ENCODE results near the gene KARS1. TPM values are rescaled to one million over a fixed set of nuclear protein-coding genes. Genes with fewer than 3 reads are reported as not detected.

KARS1 gene
- total RNA-seq, 1 donor, result 144 TPM

DNA sequence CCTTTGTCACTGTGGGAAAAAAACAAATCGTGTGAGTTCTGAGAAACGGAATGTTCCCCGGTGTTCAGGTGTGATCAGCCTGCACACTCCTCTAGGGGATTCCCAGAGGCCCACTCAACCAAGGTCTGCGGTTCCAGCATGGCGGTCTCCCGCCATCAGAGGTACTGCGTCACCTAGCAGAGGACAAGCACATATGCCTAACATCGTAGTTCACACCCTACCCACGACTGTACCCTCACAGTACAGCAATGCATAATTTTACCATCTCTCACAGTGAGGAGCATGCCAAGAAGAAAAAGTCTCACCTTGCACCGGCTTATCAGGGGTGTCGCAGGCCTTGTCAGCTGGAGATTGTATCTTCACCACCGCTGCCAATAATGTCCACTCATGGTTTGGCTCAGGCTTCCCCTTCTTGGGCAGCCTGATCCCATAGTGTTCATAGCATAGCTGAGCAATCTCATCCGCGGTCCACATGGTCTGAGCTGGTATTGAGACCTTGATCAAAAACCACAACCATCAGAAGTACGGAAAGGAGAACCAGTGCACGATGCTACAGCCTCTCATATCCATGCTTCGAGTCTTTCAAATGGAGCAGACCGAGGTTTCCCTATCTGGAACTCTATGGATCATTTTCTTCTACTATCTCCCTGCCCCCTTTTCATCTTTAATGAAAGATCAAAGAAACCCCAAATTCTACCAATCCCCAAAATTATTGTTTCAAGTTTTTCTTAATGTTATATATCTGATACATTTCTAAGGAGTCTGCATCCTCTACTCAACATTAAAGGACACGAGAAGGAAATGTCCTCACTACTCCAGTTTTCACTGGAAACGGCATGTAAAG, 26.9 kb downstream of the KARS1 start:
- TF ChIP-seq, protein P1, sequence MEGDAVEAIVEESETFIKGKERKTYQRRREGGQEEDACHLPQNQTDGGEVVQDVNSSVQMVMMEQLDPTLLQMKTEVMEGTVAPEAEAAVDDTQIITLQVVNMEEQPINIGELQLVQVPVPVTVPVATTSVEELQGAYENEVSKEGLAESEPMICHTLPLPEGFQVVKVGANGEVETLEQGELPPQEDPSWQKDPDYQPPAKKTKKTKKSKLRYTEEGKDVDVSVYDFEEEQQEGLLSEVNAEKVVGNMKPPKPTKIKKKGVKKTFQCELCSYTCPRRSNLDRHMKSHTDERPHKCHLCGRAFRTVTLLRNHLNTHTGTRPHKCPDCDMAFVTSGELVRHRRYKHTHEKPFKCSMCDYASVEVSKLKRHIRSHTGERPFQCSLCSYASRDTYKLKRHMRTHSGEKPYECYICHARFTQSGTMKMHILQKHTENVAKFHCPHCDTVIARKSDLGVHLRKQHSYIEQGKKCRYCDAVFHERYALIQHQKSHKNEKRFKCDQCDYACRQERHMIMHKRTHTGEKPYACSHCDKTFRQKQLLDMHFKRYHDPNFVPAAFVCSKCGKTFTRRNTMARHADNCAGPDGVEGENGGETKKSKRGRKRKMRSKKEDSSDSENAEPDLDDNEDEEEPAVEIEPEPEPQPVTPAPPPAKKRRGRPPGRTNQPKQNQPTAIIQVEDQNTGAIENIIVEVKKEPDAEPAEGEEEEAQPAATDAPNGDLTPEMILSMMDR (IDR thresholded peaks at IDR 0.05; ENCODE audit: insufficient read depth, low read length), result no peak
- DNase-seq (ENCODE audit: low read depth), result no peak
- no peak overlapping the region for H3K4me3 ChIP-seq (ENCODE audit: low read depth, low read length)

DNA sequence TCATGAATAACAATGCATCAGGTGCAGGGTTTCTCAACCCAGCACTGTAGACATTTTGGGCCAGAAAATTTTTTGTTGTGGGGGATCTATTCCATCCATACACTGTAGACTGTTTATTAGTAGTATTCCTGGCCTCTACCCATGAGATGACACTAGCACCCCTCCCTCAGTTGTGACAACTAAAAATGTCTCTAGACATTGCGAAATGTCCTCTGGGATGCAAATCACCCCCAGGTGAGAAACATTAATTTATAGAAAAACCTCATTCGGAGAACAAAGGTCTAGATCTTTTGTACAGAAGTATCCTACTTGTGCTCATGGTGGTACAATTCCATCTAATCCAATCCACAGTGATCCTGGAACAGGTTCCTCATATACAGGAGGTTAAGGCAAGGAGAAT, 28.7 kb downstream of the KARS1 start:
- TF ChIP-seq, protein P1 (IDR thresholded peaks at IDR 0.05; ENCODE audit: insufficient read depth, low read length), result no peak
- no peak overlapping the region for H3K4me3 ChIP-seq (ENCODE audit: low read depth, low read length)
- DNase-seq (ENCODE audit: low read depth), result no peak

DNA sequence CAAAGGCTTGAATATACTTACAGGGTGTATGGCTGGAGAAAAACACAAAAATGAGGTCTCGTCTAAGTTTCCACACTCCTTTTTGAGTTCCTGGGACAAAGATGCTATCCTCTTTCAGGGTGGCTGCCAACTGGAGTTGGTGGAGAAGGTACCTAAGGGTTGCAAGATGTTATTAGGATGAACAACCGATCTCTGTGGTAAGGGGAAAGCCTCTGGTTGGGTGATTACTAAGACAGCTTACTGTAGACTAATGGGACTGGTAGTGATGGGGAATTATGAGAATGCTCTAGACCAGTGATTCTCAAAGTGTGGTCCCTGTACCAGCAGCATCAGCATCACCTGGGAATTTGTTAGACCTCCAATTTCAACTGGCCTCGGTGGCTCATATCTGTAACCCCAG, 30.3 kb downstream of the KARS1 start:
- no peak for DNase-seq (ENCODE audit: low read depth)
- H3K4me3 ChIP-seq (ENCODE audit: low read depth, low read length), result no peak overlapping the region
- TF ChIP-seq, protein P1 (IDR thresholded peaks at IDR 0.05; ENCODE audit: insufficient read depth, low read length), result no peak

DNA sequence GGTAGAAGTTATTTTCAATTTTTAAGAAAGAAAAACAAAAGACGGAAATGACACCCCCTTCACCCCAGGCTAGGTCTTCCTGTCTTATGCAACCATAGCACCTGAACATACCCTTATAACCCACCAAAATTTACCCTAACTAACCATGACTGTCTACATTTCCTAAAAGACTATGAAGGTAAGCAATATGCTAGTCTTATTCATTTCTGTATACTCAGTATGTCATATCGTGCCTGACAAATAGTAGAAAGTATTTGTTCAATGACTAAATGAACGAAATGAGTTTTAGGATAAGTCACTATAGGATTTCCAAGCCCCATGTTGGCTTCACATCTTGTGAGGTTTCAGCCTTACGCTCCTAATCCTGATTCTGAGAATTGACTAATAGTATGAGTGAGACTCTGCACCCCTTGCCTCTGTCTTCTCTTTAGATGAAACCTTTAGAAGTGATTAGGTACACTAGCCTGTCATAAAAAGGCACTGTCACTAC, 30.9 kb downstream of the KARS1 start:
- H3K4me3 ChIP-seq (ENCODE audit: low read depth, low read length), result no peak overlapping the region
- TF ChIP-seq, protein P1 (IDR thresholded peaks at IDR 0.05; ENCODE audit: insufficient read depth, low read length), result no peak
- DNase-seq (ENCODE audit: low read depth), result no peak

DNA sequence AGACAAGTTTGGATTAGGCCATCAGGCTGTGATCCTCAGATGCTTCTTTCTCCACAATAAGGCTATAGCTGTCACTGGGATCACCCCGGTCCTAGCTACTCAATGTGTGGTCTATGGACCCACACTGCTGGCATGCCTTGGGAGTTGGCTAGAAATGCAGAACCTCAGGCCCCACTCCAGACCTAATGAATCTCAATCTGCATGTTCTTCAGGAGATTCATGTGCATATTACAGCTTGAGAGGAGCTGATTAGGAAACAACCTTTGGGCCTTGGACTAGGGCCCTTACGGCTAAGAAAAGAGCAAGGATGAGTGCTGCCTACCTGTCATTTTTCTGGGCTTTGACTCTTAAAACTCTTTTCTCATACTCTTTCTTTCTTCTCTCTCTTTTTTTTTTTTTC, 31.8 kb downstream of the KARS1 start:
- no peak overlapping the region for H3K4me3 ChIP-seq (ENCODE audit: low read depth, low read length)
- TF ChIP-seq, protein P1 (IDR thresholded peaks at IDR 0.05; ENCODE audit: insufficient read depth, low read length), result no peak
- DNase-seq (ENCODE audit: low read depth), result no peak

DNA sequence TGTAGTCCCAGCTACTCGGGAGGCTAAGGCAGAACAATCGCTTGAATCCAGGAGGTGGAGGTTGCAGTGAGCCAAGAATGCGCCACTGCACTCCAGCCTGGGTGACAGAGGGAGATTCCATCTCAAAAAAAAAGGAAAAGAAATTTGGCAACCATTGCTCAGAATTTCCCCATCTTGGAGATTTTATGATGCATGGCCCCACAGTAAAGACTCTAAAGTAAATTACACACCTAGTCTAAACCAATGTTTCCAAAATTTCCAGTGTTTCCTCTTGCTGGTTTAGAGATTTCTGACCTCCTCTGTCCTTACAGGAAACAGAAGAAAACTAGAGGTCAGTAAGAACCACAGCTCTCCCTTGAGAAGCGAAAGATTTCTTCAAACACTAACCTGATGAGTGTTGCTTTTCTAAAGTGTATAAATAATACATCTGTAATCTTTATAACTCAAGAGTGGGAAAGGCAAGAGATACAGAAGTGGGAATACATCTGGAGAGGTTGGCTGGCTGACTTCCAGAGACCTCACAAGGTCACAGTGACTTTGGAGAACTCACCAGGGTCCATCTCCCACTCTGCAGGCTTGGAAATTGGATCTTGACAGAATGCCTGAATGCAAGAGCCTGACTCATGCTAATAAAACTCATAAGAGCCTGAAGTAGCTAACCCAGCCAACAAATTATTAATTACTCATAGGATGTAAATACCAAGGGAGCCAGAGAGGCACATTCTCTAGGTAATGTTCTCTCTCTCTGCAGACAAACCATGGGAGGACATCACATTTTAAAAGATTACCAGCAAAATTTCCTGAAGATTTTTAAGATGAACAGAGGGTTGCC, 33.2 kb downstream of the KARS1 start:
- peak; percentile 39 for DNase-seq (ENCODE audit: low read depth)
- TF ChIP-seq, protein P1 (IDR thresholded peaks at IDR 0.05; ENCODE audit: insufficient read depth, low read length), result no peak

More for the DNA sequence above, 33.2 kb downstream of the KARS1 start:
- H3K4me3 ChIP-seq (ENCODE audit: low read depth, low read length), result no peak overlapping the region
